DMS153 (cell line): ENCODE results near the gene LIN7B.
"Not testable (repeated sequence)": the region's sequence is repeated elsewhere in the genome, so short reads cannot be mapped to it uniquely, and the experiment has no call there.

Experiments used
- DNase-seq: peaks from one replicate; lab custom pipeline; 2025; lab: John Stamatoyannopoulos, UW

The LIN7B gene

GRCh38 chr19:49113762-49114629 is at the start of gene LIN7B:
LIN7B (plus strand) TSS chr19:49114370; CDS start chr19:49114405, 35 bp downstream.
- DNase-seq, result peak; percentile 40

GRCh38 chr19:49064768-49065611 is 49.2 kb upstream of the LIN7B start, which contains the start of gene NTF4:
NTF4 (minus strand) TSS chr19:49064818; CDS start chr19:49061997, 2,821 bp downstream.
- no peak for DNase-seq

GRCh38 chr19:49065905-49066512 is 48.2 kb upstream of the LIN7B start:
- no peak for DNase-seq

GRCh38 chr19:49067554-49067953 is 46.6 kb upstream of the LIN7B start:
- no peak for DNase-seq

- DNase-seq, result no peak
These were observed 45.1 kb upstream of the LIN7B start for GRCh38 chr19:49069026-49069425.

GRCh38 chr19:49070416-49070815 is 43.8 kb upstream of the LIN7B start:
- no peak for DNase-seq

- no peak for DNase-seq
These were observed 42.2 kb upstream of the LIN7B start for GRCh38 chr19:49071860-49072547.

- DNase-seq, result no peak
These were observed 40.4 kb upstream of the LIN7B start for GRCh38 chr19:49073514-49074378.

- not testable (repeated sequence) for DNase-seq
These were observed 39.3 kb upstream of the LIN7B start for GRCh38 chr19:49074869-49075268.

- no peak for DNase-seq
These were observed 33.8 kb upstream of the LIN7B start for GRCh38 chr19:49080392-49080791.

GRCh38 chr19:49081273-49081672 is 32.9 kb upstream of the LIN7B start:
- DNase-seq, result no peak

GRCh38 chr19:49084206-49085019 is 29.8 kb upstream of the LIN7B start:
- DNase-seq, result no peak

- peak; percentile 98 for DNase-seq
These were observed 28.9 kb upstream of the LIN7B start, which contains the start of gene SNRNP70 for GRCh38 chr19:49085020-49085867. SNRNP70 (plus strand) TSS chr19:49085451; CDS start chr19:49086415, 964 bp downstream.

GRCh38 chr19:49085868-49086232 is 28.3 kb upstream of the LIN7B start:
- no peak for DNase-seq

GRCh38 chr19:49086296-49086695 is 27.9 kb upstream of the LIN7B start:
- no peak for DNase-seq

GRCh38 chr19:49091391-49092038 is 22.7 kb upstream of the LIN7B start:
- DNase-seq, result no peak

GRCh38 chr19:49092686-49093085 is 21.5 kb upstream of the LIN7B start:
- DNase-seq, result no peak
